ENCODE data around the gene AKAP6. TPM values are rescaled to one million over a fixed set of nuclear protein-coding genes. Genes with fewer than 3 reads are reported as not detected.

AKAP6 gene
- total RNA-seq, 1 experiment from 2014 or later, result 2.8 TPM

DNA sequence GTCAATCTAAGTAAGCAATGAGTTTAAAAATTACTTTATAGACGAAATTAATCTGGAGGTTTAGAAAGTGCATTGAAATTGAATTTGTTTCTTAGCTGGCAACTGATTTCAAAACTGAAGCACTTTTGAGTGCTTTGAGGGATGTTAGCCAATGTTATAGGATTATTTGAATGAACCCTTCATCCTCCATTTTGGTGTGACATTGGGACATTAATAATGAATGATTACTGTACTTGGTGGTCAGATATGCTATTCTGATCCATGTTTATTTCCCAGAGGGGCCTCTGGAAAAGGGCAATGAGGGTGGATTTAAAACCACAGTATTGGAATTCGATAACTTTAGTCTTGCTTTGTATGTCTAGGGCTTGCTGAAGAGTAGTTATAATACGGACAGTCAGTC is 183.2 kb downstream of the AKAP6 start:
- H3K4me1 Mint-ChIP-seq (ENCODE audit: low read depth, unreplicated experiment), result peaks cover 42% of the 10 kb centered on the region
- H3K36me3 Mint-ChIP-seq (ENCODE audit: insufficient read depth, unreplicated experiment), result peaks cover 5% of the 10 kb centered on the region
- BruUV-seq (replicated peaks), result no TSS peak
- no peak overlapping the region for H3K27ac Mint-ChIP-seq (ENCODE audit: unreplicated experiment)
- H3K4me3 Mint-ChIP-seq (ENCODE audit: low read depth, unreplicated experiment), result no peak overlapping the region
- intact Hi-C loops (cut with micrococcal nuclease; ENCODE audit: unreplicated experiment), result no loop called here
- H3K27me3 Mint-ChIP-seq (ENCODE audit: unreplicated experiment), result no peaks in the 10 kb centered on the region
- no peak for DNase-seq
- CTCF ChIA-PET, result no interaction called here
- no peaks in the 10 kb centered on the region for H3K9me3 Mint-ChIP-seq (ENCODE audit: low read depth, unreplicated experiment)
- TF ChIP-seq, protein P1, sequence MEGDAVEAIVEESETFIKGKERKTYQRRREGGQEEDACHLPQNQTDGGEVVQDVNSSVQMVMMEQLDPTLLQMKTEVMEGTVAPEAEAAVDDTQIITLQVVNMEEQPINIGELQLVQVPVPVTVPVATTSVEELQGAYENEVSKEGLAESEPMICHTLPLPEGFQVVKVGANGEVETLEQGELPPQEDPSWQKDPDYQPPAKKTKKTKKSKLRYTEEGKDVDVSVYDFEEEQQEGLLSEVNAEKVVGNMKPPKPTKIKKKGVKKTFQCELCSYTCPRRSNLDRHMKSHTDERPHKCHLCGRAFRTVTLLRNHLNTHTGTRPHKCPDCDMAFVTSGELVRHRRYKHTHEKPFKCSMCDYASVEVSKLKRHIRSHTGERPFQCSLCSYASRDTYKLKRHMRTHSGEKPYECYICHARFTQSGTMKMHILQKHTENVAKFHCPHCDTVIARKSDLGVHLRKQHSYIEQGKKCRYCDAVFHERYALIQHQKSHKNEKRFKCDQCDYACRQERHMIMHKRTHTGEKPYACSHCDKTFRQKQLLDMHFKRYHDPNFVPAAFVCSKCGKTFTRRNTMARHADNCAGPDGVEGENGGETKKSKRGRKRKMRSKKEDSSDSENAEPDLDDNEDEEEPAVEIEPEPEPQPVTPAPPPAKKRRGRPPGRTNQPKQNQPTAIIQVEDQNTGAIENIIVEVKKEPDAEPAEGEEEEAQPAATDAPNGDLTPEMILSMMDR (IDR thresholded peaks at IDR 0.05; ENCODE audit: unreplicated experiment), result no peak

GRCh38 chr14:32512813-32513212 is 183.7 kb downstream of the AKAP6 start:
- intact Hi-C loops (cut with micrococcal nuclease; ENCODE audit: unreplicated experiment), result no loop called here
- Mint-ChIP-seq H3K27me3 (ENCODE audit: unreplicated experiment) (peaks cover 3% of the 10 kb centered on the region), H3K36me3 (ENCODE audit: insufficient read depth, unreplicated experiment) (peaks cover under 1% of the 10 kb centered on the region), H3K4me3 (ENCODE audit: low read depth, unreplicated experiment) (no peak overlapping the region), H3K27ac (ENCODE audit: unreplicated experiment) (no peak overlapping the region), H3K9me3 (ENCODE audit: low read depth, unreplicated experiment) (no peaks in the 10 kb centered on the region), H3K4me1 (ENCODE audit: low read depth, unreplicated experiment) (peaks cover 37% of the 10 kb centered on the region)
- no peak for DNase-seq
- TF ChIP-seq, protein P1 (IDR thresholded peaks at IDR 0.05; ENCODE audit: unreplicated experiment), result no peak
- no TSS peak for BruUV-seq (replicated peaks)
- CTCF ChIA-PET, result no interaction called here

GRCh38 chr14:32513571-32514009 is 184.5 kb downstream of the AKAP6 start:
- DNase-seq, result no peak
- CTCF ChIA-PET, result interaction anchor here (0.6 to 1.3 kb wide), 5 partner anchors 12 to 294 kb away, joined by 3 to 6 read pairs (median 4); no protein-coding TSS in a partner anchor
- BruUV-seq (replicated peaks), result no TSS peak
- H3K9me3 Mint-ChIP-seq (ENCODE audit: low read depth, unreplicated experiment), result peaks cover 4% of the 10 kb centered on the region
- peaks cover 29% of the 10 kb centered on the region for H3K4me1 Mint-ChIP-seq (ENCODE audit: low read depth, unreplicated experiment)
- H3K27me3 Mint-ChIP-seq (ENCODE audit: unreplicated experiment), result peaks cover 10% of the 10 kb centered on the region
- TF ChIP-seq, protein P1 (IDR thresholded peaks at IDR 0.05; ENCODE audit: unreplicated experiment), result no peak
- intact Hi-C loops (cut with micrococcal nuclease; ENCODE audit: unreplicated experiment), result no loop called here
- H3K4me3 Mint-ChIP-seq (ENCODE audit: low read depth, unreplicated experiment), result no peak overlapping the region
- H3K27ac Mint-ChIP-seq (ENCODE audit: unreplicated experiment), result no peak overlapping the region
- no peaks in the 10 kb centered on the region for H3K36me3 Mint-ChIP-seq (ENCODE audit: insufficient read depth, unreplicated experiment)

DNA sequence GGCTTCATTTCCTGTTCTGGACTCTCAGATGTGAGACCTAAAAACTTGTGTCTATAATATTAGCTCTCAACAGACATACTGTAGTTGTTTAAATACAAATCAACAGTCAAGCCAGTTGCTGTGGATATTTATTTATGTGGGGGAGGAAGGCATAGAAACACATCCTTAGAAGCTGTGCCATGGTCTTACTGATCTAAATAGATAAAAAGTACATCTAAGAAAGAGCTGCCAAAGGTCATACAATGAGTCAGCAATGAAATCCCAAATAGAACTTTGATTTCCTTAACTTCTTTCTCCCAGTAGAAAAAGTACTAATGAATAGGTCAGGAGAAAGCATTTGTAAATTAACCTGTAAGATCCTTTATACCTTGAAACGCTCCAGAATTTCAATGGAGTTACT is 185.1 kb downstream of the AKAP6 start:
- CTCF ChIA-PET, result interaction anchor here (0.6 to 1.3 kb wide), 6 partner anchors 11 to 295 kb away, joined by 3 to 6 read pairs (median 4); no protein-coding TSS in a partner anchor
- Mint-ChIP-seq H3K27me3 (ENCODE audit: unreplicated experiment) (peaks cover 17% of the 10 kb centered on the region), H3K36me3 (ENCODE audit: insufficient read depth, unreplicated experiment) (no peaks in the 10 kb centered on the region), H3K9me3 (ENCODE audit: low read depth, unreplicated experiment) (peaks cover 4% of the 10 kb centered on the region), H3K4me3 (ENCODE audit: low read depth, unreplicated experiment) (no peak overlapping the region), H3K4me1 (ENCODE audit: low read depth, unreplicated experiment) (peaks cover 29% of the 10 kb centered on the region), H3K27ac (ENCODE audit: unreplicated experiment) (no peak overlapping the region)
- TF ChIP-seq, protein P1 (IDR thresholded peaks at IDR 0.05; ENCODE audit: unreplicated experiment), result no peak
- BruUV-seq (replicated peaks), result no TSS peak
- intact Hi-C loops (cut with micrococcal nuclease; ENCODE audit: unreplicated experiment), result no loop called here
- DNase-seq, result no peak
